ENCODE data around the gene NVL. TPM values are rescaled to one million over a fixed set of nuclear protein-coding genes. Genes with fewer than 3 reads are reported as not detected.
A peak's percentile ranks its signal among the peaks of the same experiment; 100 is the strongest.

NVL gene
- total and polyA plus RNA-seq, 4 donors, result 5.3 to 14.0 (median 11.0) TPM

GRCh38 chr1:224183591-224184312 is 146.2 kb downstream of the NVL start:
- Histone ChIP-seq H3K36me3 (ENCODE audit: control insufficient read depth in 4 of 4, insufficient read depth in 3 of 4, low read depth in 1 of 4, low read length in 3 of 4) (no peaks in the 10 kb centered on the region), H3K27me3 (ENCODE audit: control insufficient read depth in 4 of 4, insufficient read depth in 4 of 4, low read length in 3 of 4) (no peaks in the 10 kb centered on the region), H3K4me3 (ENCODE audit: low read depth in 1 of 3, low read length in 3 of 3) (peak overlapping the region; percentile 30 to 98 (median 84)), H3K9ac (ENCODE audit: low read depth in 1 of 2, low read length in 2 of 2) (peak overlapping the region; percentile 78 to 89), H3K9me3 (ENCODE audit: control insufficient read depth in 4 of 4, low read length in 3 of 4) (no peaks in the 10 kb centered on the region), H3K27ac (ENCODE audit: low read depth in 1 of 2, low read length in 2 of 2) (peak overlapping the region; percentile 76 to 95), H3K4me1 (ENCODE audit: control insufficient read depth in 4 of 4, insufficient read depth in 4 of 4, low read length in 3 of 4) (peaks cover 2 to 17% (median 10%) of the 10 kb centered on the region in 4 donors)
- WGBS, result 7% methylated on average over 53 of the region's 53 CpGs
- TF ChIP-seq FOXA1 (IDR thresholded peaks at IDR 0.05) (no peak), FOXA2 (IDR thresholded peaks at IDR 0.05) (no peak), CTCF (IDR thresholded peaks at IDR 0.05; ENCODE audit: low read depth, low read length, missing input control) (no peak), GABPA (IDR thresholded peaks at IDR 0.05 in 1 of 2, conservative IDR thresholded peaks at IDR 0.05 in 1 of 2) (no peak), SP1 (IDR thresholded peaks at IDR 0.05) (no peak), ZBTB33 (IDR thresholded peaks at IDR 0.05) (no peak)
- peak; percentile 70 for DNase-seq (ENCODE audit: low spot score)

DNA sequence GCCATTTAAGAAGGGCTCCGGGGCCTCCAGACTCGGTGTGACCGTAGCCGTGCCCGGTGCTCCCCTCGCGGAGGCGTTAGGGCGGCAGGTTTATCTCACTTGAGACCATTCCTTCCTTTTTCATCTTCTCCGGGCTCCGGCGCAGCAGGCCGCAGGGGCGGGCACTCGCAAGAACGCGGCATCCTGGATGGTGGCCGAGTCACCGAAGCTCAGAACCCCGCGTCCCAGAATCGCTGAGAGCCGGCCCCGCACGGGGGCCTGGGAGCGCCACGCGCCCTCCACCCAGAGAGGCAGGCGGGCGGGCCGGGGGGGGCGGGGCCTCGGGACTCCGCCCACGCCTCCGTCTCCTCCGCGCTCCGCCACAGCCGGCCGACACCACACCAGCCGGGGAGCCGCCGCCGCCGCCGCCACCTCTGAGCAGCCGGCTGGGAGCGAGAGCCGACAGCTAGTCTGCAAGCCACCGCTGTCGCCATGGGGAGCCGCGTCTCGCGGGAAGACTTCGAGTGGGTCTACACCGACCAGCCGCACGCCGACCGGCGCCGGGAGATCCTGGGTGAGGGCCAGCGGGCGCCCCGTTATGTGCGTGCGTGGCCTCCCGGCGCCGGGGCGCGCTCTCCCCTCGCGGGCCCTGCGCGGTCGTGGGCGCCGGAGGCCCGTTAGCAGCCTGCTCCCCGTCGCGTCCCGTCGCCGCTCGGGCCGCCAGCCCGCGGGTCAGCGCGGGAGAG is 146.9 kb downstream of the NVL start, which contains the start of gene DEGS1:
Gene DEGS1 (plus strand): TSS at position 375 of the 725 bp plus-strand sequence. CDS start 97 bp downstream, at position 472.
- peaks cover 2 to 17% (median 10%) of the 10 kb centered on the region in 4 donors for H3K4me1 ChIP-seq (ENCODE audit: control insufficient read depth in 4 of 4, insufficient read depth in 4 of 4, low read length in 3 of 4)
- WGBS, result under 1% methylated on average over 94 of the region's 94 CpGs

More for the DNA sequence above, 146.9 kb downstream of the NVL start, which contains the start of gene DEGS1:
- Histone ChIP-seq H3K27me3 (ENCODE audit: control insufficient read depth in 4 of 4, insufficient read depth in 4 of 4, low read length in 3 of 4) (no peaks in the 10 kb centered on the region), H3K27ac (ENCODE audit: low read depth in 1 of 2, low read length in 2 of 2) (peak within 1 kb of the TSS; percentile 76 to 95), H3K9me3 (ENCODE audit: control insufficient read depth in 4 of 4, low read length in 3 of 4) (no peaks in the 10 kb centered on the region), H3K9ac (ENCODE audit: low read depth in 1 of 2, low read length in 2 of 2) (peak within 1 kb of the TSS; percentile 78 to 89), H3K4me3 (ENCODE audit: low read depth in 1 of 3, low read length in 3 of 3) (peak within 1 kb of the TSS; percentile 56 to 98 (median 84)), H3K36me3 (ENCODE audit: control insufficient read depth in 4 of 4, insufficient read depth in 3 of 4, low read depth in 1 of 4, low read length in 3 of 4) (no peaks in the 10 kb centered on the region)
- TF ChIP-seq RAD21 (IDR thresholded peaks at IDR 0.05) (peak in 1 of 2 donors; percentile 13), CTCF (IDR thresholded peaks at IDR 0.05; ENCODE audit: low read depth, low read length, missing input control) (no peak)
- peak; percentile 89 for DNase-seq (ENCODE audit: low spot score)
